Transverse colon (tissue), 4 donors: ENCODE data around the gene ARL14.
A peak's percentile ranks its signal among the peaks of the same experiment; 100 is the strongest.

Source experiments
- CTCF ChIP-seq, 5 experiments: fragments of 200-600 bp in 3 of 5; fragments of 450-650 bp in 2 of 5; sonication (generic) in 3 of 5; IDR thresholded peaks; 1 replicate in 2 of 5; 2 replicates in 3 of 5; pipeline ENCODE4 v1.5.1; 2016 to 2017; ENCODE audit warnings: antibody characterized with exemption in 5 of 5, inconsistent platforms in 3 of 5, mild to moderate bottlenecking in 2 of 5, moderate library complexity in 1 of 5
- POLR2A ChIP-seq: fragments of 450-650 bp; IDR thresholded peaks from one replicate; pipeline ENCODE4 v1.6.1; 2016; ENCODE audit warnings: antibody characterized with exemption, mild to moderate bottlenecking, moderate library complexity
- POLR2AphosphoS5 ChIP-seq, 3 donors: sonication (generic); formaldehyde crosslinking; IDR thresholded peaks; one replicate each; pipeline ENCODE4 v1.6.1; 2016; ENCODE audit warnings: antibody characterized with exemption in 3 of 3

- TF ChIP-seq POLR2A, result no peak
- TF ChIP-seq CTCF (IDR thresholded peaks at IDR 0.05), result peak in 1 of 5 experiments; percentile 17
- no peak for TF ChIP-seq POLR2AphosphoS5 (IDR thresholded peaks at IDR 0.05)
Observed at GRCh38 chr3:160720123-160720746, 43.3 kb downstream of the ARL14 start.
